PFSK-1 (cell line): ENCODE measurements around the gene COLEC11.

ENCODE experiments used
- FOXP2 ChIP-seq: optimal IDR thresholded peaks from 2 replicates; pipeline ENCODE3; 2011; ENCODE audit warnings: borderline replicate concordance, control low read depth, inconsistent platforms; ENCODE audit not compliant: insufficient read depth; ENCODE audit errors: extremely low read length, extremely low read depth
- POLR2AphosphoS5 ChIP-seq: IDR thresholded peaks from 2 replicates; pipeline ENCODE4 v1.6.1; 2012; ENCODE audit warnings: low read depth, mild to moderate bottlenecking, control low read depth, low read length, moderate library complexity
- SIN3A ChIP-seq: IDR thresholded peaks from 2 replicates; pipeline ENCODE4 v1.6.1; 2012; ENCODE audit warnings: mild to moderate bottlenecking, low read length, moderate library complexity, borderline replicate concordance; ENCODE audit not compliant: insufficient read depth
- TAF1 ChIP-seq: IDR thresholded peaks from 2 replicates; pipeline ENCODE4 v1.6.1; 2012; ENCODE audit warnings: low read length, control low read depth, borderline replicate concordance; ENCODE audit not compliant: insufficient read depth
- TF ChIP-seq, protein P1 (sequence below), 2 experiments: IDR thresholded peaks; 2 replicates each; pipeline versions ENCODE4 v1.6.1 to v1.8.0; 2011 to 2012; ENCODE audit warnings: low read depth in 2 of 2, low read length in 2 of 2, control low read depth in 1 of 2, inconsistent platforms in 1 of 2, mild to moderate bottlenecking in 1 of 2, moderate library complexity in 1 of 2; ENCODE audit not compliant: insufficient read depth in 1 of 2

COLEC11 gene

GRCh38 chr2:3682811-3683210, 87.9 kb downstream of the COLEC11 start:
- TF ChIP-seq TAF1 (no peak), POLR2AphosphoS5 (no peak), FOXP2 (no peak), SIN3A (no peak)
- TF ChIP-seq, protein P1, sequence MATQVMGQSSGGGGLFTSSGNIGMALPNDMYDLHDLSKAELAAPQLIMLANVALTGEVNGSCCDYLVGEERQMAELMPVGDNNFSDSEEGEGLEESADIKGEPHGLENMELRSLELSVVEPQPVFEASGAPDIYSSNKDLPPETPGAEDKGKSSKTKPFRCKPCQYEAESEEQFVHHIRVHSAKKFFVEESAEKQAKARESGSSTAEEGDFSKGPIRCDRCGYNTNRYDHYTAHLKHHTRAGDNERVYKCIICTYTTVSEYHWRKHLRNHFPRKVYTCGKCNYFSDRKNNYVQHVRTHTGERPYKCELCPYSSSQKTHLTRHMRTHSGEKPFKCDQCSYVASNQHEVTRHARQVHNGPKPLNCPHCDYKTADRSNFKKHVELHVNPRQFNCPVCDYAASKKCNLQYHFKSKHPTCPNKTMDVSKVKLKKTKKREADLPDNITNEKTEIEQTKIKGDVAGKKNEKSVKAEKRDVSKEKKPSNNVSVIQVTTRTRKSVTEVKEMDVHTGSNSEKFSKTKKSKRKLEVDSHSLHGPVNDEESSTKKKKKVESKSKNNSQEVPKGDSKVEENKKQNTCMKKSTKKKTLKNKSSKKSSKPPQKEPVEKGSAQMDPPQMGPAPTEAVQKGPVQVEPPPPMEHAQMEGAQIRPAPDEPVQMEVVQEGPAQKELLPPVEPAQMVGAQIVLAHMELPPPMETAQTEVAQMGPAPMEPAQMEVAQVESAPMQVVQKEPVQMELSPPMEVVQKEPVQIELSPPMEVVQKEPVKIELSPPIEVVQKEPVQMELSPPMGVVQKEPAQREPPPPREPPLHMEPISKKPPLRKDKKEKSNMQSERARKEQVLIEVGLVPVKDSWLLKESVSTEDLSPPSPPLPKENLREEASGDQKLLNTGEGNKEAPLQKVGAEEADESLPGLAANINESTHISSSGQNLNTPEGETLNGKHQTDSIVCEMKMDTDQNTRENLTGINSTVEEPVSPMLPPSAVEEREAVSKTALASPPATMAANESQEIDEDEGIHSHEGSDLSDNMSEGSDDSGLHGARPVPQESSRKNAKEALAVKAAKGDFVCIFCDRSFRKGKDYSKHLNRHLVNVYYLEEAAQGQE (IDR thresholded peaks at IDR 0.05; ENCODE audit: insufficient read depth in 1 of 2, low read depth in 2 of 2, low read length in 2 of 2): no peak

DNA sequence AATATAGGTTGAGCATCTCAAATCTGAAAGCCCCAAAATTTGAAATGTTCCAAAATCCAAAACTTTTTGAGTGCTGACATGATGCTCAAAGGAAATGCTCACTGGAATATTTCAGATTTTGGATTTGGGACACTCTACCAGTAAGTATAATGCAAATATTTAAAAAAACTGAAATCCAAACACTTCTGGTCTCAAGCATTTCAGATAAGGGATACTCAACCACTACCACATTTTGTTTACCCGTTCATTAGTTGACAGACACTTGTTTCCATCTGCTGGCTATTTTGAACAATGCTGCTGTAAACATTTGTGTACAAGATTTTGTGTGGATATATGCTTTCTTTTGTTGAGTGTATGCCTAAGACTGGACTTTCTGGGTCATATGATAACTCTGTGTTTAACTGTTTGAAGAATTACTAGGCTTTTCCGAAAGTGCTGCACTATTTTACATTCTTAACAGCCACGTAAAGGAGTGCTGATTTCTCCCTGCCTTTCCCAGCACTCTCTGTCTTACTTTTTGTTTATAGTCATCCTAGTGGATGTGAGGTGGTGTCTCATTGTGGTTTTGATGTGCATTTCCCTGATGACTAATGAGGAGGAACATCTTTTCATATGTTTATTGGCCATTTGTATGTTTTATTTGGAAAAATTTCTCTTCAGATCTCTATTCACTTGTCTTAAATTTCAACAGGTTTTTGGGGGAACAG, 89.0 kb downstream of the COLEC11 start:
- TF ChIP-seq TAF1 (no peak), POLR2AphosphoS5 (no peak), SIN3A (no peak), FOXP2 (no peak)
- TF ChIP-seq, protein P1 (IDR thresholded peaks at IDR 0.05; ENCODE audit: insufficient read depth in 1 of 2, low read depth in 2 of 2, low read length in 2 of 2): no peak

GRCh38 chr2:3689998-3690748, 95.3 kb downstream of the COLEC11 start:
- TF ChIP-seq TAF1 (no peak), POLR2AphosphoS5 (no peak), SIN3A (no peak), FOXP2 (no peak)
- TF ChIP-seq, protein P1 (IDR thresholded peaks at IDR 0.05; ENCODE audit: insufficient read depth in 1 of 2, low read depth in 2 of 2, low read length in 2 of 2): no peak

GRCh38 chr2:3692375-3692774, 97.5 kb downstream of the COLEC11 start:
- no peak for TF ChIP-seq SIN3A
- no peak for TF ChIP-seq POLR2AphosphoS5
- TF ChIP-seq, protein P1 (IDR thresholded peaks at IDR 0.05; ENCODE audit: insufficient read depth in 1 of 2, low read depth in 2 of 2, low read length in 2 of 2): no peak
- no peak for TF ChIP-seq TAF1
- no peak for TF ChIP-seq FOXP2
